NCI-H128 (cell line): ENCODE results near the gene CDKN2A.
A peak's percentile ranks its signal among the peaks of the same experiment; 100 is the strongest.

ENCODE experiments used
- DNase-seq: peaks from one replicate; lab custom pipeline; 2025; ENCODE audit not compliant: unreplicated experiment; lab: John Stamatoyannopoulos, UW

CDKN2A gene

DNA sequence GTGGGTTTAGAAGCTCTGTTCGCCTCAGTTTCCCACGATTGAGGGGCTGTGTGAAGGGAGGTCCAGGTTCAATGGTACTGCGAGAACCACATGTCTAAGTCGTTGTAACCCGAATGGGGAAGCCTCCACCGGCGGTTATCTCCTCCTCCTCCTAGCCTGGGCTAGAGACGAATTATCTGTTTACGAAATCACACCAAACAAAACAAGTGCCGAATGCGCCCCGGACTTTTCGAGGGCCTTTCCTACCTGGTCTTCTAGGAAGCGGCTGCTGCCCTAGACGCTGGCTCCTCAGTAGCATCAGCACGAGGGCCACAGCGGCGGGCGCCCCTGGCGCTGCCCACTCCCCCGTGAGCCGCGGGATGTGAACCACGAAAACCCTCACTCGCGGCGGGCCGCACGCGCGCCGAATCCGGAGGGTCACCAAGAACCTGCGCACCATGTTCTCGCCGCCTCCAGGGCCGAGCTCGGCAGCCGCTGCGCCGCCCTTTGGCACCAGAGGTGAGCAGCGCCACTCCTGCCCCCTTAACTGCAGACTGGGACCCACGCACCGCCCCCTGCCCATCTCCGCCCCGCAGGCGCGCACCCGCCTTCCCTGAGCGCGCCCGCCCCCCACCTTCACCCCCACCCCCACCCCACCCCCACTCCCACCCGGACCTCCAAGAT, at the start of gene CDKN2A:
TSS of gene CDKN2A (minus strand) at position 500 of the 663 bp plus-strand sequence.
- no peak for DNase-seq

DNA sequence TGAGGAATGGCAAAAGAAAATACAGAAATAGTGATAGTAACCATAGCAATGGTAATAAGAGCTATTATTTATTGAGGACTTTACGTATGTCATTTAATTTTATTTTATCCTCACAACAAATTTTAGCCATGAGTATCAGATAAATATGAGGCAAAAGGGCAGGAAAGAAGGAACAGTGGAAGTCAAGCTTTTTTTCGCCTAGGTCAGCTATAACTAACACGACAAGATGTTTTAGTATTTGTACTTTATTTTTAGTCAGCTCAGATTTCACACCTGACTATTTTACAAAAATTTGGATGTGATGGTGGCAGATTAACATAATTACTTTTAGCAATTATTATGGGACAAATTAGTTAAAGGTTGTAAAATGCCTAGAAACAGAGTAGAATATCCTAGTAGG, 49.7 kb upstream of the CDKN2A start:
- DNase-seq = no peak

DNA sequence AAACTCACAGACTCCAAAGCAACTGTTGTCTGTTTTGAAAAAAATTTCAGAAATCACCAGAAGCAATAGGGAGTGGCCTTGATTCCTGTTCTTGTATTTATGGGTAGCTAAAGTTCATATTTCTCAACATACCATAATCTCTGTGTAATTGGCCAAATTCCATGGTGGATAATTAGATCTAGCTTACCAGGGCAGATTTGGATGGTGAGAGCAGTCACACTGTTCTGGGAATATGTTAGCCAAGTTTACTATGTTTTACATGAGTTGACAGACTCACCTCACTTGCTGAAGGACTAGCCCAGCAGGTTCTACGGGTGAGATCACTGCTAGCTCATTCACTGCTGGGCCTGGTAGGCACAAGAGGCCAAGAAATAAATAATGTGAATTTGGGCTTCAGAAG, 47.6 kb upstream of the CDKN2A start:
- DNase-seq = no peak

DNA sequence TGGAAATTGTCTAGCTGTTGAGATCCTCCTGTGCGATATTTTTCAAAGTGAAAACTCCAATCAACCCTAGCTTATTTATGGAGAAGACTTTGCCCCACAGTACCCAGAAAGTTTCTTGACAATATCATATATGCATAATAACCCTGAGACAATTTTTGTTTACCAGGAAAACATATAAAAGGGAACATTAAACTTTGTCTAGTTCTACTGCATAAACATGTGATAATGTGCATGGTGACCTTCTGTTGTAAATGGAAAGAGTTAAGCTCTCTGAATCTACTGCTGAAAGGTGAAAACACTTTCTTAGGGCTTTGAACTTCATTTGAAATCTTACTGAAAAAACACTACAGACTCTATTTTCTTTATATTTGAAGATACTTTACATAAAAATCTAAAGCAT, 47.2 kb upstream of the CDKN2A start:
- no peak for DNase-seq

DNA sequence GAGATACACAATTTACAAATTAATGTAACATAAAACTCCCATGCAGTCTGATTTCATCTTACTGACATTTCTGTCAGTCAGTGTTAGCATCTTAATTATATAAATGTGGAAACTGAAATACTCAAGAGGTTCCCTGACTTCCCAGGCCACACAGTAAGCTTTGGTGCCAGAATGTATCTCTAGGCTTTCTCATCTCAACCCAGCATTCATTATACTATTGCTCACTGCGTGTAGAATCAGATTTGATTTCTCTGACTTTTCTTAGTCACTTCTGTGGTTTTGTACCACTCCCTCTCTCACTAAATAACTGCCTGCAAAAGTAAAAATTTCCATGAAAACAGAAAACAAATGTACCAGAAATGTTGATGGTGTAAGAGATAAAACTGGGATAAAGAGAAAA, 46.6 kb upstream of the CDKN2A start:
- DNase-seq = no peak

DNA sequence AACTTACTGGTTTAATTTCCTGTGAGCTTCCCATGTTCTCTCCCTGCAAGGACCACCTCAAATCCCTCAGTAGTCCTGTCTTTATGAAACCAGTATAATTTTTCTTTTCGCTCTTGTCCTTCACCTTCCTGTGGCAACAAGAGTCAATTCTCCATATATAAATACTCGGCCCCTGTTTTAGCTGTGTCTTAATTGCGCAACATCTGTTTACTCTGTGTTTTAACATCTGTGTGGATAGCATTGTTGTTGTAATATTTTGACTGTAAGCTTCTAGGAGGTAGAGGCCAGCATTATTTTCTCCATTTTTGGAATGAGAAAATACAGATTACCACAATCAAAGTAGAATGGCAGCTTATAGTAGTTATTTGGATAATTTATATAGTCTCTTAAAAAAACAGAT, 45.1 kb upstream of the CDKN2A start:
- DNase-seq = no peak

DNA sequence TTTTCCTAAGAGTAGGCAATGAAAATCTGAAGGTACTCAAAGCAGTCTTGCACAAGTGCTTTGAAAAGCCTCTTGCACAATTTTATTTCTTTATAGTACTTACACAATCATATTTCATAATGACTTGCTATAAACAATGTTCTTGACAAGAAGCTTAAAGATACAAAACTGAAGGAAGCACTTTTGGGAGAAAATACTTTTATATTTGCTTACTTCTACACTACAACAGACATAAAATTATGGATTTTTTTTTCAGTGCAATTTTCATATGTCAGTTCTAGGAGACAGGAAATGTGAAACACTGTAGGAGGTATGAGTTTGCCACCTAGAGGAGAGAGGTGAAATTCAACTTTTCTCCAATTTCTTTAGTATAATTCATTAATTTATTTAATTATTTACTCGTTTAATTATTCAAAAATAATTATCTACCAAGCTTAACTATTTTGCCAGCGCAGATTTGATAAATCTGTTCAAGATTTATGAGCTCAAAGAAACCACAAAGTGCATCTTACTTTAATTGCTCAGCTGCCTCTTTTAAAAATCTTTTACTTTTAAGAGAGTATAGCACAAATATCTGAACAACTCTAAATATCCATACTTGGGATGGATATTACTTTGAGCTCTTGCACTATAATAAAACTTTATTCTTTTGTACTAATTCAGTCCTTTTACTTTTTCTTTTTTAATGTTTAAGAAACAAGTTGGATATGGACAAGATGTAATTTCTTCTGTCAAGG, 43.9 kb upstream of the CDKN2A start:
- no peak for DNase-seq

DNA sequence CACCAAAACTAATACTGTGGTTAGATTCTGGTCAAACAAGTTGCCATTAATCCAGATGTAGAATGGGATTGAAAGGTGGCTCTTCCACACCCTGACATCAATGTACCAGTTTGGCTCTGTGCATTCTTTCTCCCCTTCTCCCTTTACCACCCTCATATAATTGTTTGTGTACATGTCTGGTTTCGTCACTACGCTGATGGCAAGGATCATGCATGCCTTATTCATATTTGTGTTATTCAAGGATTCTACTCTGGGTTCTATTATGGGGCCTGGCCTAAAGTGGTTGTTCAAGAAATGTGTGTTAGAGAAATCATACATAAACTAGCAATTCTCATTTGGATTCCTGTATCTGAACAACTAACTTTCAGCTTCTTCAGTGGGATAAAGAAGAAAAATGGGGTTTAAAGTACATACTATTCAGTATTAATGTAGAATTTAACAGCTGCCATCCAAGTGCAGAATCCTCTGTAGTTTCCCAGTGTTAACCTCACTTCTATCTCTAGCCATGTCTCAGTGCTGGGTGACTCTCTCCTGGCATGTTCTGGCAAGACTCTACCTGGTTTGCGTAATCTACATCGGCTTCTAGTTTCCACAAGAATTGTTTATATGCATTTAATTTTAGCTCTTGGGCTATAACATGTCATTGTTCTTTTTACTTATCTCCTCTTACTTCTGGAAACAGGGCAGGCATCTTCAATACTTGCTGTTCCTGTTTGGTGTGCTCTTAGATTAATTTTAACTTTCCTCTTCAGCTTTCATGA, 42.9 kb upstream of the CDKN2A start:
- no peak for DNase-seq

DNA sequence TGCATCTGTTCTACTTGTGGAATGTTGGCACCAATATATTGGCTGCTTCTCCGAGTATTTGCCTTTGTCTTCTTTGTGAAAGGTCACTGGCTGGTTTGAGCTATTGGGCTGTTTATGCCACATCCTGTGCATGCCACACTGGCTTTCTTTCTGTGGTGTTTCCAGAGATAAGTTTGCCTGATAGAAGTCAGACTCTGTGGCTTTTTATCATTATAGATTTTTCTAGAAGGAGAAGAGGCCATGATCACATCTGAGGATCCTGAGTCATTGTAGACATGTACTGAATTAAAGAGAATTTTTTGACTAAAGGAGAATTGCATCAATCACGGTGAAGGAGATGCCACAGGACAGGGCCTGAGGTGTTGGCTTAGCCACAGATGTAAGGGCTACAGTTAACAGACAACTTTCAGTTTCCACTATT, 41.4 kb upstream of the CDKN2A start:
- DNase-seq = no peak

DNA sequence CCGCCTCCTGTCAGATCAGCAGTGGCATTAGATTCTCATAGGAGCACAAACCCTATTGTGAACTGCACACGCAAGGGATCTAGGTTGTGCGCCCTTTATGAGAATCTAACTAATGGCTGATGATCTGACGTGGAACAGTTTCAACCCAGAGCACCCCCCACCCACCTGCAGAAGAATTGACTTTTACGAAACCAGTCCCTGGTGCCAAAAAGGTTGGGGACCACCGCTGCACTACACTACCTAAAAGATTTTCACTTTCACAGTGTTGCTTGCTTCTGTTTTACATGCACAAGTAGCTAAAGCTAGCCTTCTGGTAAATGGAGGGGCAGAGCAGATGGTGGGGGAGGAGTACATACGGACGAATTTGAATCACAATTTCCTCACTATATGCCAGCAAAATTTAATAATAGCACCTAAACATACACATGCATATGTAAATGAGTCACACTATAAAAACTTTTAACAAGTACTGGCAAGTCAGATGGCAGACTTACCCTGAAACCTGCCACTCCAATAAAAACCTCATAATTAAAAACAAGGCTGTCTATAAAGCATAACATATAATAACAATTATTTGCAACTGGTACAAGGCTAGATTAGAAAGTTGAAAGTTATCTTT, 38.9 kb upstream of the CDKN2A start:
- DNase-seq = no peak

DNA sequence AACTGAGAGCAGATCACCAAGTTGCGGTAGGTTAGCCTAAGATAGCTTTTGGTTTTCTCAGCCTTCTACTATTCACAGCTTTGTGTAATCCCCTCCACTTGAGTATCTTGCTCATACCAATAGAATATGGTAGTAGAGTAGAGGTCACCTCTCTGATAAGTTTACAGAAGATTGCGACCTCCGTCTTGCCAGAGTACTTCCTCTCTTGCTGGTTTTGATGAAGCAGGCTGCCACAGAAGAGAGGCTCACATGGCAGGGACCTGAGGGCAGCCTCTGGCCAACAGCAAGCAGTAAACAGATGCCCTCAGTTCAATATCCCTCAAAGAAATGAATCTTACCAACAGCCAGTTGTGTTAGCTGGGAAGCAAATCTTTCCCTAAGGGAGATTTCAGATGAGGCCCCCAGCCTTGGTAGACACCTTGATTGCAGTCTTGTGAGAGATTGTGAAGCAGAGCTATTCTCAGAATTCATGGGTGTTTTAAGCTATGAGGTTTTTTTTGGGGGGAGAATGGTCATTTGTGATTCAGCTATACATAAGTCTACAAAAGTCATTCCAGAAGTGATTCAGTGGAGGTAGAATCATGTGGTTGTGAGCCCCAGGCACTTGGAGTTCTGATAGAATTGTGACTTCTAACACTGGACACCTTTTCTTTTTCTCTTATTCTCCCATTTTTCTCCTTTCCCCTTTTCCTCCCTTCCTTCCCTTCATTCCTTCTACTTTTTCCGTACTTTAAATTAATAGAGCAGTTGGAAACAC, 37.6 kb upstream of the CDKN2A start:
- DNase-seq = no peak

DNA sequence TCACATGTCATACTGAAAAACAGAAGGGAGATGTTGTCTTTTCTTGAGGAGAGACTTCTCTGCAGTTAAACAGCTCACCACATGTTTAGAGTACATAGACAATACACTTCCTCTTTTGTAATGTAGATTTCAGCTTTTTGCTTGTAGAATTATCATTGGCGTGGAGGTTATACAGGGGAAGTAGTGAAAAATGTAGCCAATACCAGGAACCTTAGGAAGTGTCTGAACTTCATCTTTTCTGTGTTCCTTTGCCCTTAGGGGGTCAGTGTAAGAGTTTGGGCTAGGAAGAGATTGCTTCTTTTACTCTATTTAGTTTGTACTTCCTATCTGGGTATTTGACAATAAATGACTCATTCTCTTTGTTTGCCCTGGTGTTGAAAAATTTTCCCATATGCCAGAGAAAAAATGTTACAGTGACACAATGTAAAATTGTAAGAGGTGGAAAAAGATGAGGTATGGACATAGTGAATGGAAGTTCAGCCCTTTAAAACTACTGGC, 36.0 kb upstream of the CDKN2A start:
- no peak for DNase-seq

DNA sequence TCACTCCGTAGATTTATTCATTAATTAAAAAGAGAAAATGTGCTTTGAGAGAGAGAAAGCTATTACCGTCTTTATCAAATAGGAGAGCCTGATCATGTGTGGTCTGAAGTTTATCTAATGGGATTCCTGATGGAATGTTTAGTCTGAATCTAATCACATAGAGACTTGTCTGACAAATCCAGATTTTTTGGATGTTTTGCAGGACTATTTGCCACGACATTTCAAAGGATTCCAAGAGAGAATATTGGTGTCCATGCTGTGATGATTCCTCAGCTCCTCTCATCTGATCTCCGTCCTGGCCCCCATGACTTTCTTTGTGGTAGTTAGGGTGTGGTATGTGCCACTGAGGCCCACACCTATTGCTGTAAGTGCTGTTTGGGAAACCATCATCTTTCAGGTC, 35.0 kb upstream of the CDKN2A start:
- DNase-seq = no peak

DNA sequence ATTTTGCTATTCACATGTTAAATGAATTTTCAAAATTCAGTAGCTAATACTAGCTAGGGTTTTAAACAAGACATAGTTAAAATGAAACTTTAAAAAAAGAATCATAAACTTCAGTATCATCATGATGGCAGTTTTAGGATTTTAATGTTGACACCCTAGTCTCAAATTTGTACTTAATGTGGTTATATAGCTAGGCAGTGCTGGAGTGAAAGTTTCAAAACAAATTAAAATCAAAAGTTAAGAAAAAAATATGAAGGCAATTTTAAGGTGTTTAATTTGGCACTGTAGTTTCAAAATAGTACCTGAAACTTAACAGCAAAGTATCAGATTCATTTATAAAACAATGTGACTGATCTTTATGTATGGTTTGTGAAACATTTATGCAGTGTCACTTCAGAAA, 34.2 kb upstream of the CDKN2A start:
- DNase-seq = no peak

DNA sequence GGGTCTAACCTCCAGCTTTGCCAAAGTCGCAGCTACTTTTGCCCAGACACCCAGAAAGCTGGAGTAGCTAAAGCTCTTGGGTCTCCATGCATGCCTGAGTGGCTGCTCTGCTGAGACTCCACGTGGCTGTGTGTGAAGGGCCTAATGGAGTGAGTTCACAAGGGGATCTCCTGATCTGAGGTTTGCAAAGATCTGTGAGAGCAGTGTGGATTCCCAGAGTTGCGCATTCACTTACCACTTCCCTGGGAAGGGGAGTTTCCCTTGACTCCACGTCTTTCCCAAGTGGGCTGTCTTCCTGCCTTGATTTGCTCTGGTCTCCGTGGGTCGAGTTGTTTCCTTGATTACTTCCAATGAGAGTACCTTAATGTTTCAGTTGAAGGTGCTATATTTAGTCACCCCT, 32.5 kb upstream of the CDKN2A start:
- DNase-seq = no peak

DNA sequence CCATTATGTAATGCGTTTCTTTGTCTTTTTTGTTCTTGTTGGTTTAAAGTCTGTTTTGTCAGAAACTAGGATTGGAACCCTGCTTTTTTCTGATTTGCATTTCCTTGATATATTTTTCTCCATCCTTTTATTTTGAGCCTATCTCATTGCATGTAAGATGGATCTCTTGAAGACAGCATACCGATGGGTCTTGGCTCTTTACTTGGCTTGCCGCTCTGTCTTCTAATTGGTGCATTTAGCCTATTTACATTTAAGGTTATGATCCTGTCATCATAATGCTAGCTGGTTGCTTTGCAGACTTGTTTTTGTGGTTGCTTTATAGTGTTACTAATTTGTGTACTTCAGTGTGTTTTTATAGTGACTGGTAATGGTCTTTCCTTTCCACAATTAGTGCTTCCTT, 28.2 kb upstream of the CDKN2A start:
- no peak for DNase-seq

DNA sequence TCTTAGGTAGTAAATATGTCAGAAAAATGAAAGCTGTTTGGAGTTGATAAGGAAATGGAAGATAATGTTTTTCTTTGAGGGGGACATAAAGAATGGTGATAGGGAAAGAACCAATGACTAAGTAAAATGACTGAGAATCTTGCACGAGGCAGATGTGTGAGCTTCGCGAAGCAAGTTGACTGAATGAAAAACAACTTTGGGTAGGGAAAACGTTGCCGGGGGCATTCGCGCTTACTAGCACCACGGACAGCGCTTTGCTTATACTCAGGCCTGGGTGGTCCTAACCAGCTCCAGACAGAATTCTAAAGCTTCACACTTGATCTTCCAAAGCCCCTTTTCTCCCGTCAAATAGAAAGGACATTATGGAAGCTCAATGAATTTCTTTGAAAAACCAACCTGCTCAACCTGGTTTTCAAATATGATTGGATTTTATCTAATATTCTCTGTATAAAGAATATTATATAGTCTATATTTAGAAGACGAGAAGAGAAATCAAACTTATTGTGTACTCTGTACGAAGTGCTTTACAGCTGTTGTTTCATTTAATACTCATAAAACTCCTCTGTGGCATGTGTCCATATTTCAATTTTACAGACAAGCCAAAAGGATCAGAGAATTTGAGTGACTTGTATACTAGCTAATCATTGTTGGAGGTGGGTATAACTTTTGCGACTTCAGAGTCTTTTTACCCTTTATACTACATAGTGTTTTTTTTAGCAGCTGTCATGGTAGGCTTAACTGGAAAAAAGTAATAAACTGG, 16.9 kb upstream of the CDKN2A start:
- no peak for DNase-seq

DNA sequence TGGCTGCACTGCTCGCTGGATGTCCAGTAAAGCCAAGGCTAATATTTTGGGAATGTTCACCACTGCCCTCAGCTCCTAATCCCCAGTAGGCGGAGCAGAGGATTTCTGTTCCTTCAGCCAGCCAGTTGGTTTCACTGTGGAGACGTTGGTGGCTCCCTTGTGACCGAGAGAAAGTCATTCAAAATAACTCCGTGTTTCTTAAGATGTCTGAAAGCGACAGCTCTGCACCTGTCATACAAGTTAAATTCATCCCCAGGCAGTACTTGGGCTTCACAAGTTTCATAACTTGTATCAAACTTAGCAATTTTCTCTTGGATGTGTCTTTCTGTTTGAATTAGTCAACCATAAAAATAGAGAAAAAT, 15.3 kb upstream of the CDKN2A start:
- DNase-seq = no peak

DNA sequence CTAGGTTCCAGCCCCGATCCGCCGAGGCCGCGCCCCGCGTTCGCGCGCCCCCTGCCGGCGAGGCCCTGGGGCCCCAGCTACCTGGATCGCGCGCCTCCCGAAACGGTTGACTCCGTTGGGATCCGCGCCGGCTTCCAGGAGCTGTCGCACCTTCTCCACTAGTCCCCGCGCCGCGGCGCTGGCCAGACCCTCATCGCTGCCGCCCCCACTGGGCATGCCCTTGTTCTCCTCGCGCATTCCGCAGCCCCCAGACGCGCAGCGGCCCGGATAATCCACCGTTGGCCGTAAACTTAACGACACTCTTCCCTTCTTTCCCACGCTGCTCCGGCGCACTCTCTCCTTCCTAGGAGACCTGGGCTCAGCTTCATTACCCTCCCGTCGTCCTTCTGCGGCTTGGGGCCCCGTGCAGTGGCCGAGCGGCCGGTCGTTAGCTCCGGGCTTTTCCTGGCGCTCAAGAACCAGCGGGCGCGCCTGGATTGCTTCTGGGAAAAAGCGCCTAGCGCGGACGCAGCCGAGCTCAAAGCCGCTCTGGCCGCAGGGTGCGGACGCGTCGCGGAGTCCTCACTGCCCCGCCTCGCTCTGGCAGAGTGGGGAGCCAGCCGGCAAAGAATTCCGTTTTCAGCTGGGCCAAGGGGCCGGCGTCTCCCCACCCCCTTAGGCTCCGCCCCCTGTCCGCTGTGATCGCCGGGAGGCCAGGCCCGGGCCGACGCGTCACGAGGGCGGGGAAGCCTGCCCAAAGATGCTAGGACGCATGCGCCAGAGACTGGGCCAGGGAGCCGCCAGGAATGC, 14.7 kb upstream of the CDKN2A start, which contains the start of gene CDKN2B:
TSS of gene CDKN2B (minus strand) at position 589 of the 789 bp plus-strand sequence. CDS start at position 237, 352 bp downstream.
- peak; percentile 90 for DNase-seq
